Measurements from ENCODE around the gene SLC16A13. TPM values are rescaled to one million over a fixed set of nuclear protein-coding genes. Genes with fewer than 3 reads are reported as not detected.
A peak's percentile ranks its signal among the peaks of the same experiment; 100 is the strongest.
"Not testable (repeated sequence)": the region's sequence is repeated elsewhere in the genome, so short reads cannot be mapped to it uniquely, and the experiment has no call there.

SLC16A13 gene
- total RNA-seq (2014; rRNA removed; shearing (Covaris generic)): 5.3 and 9.8 TPM in 2 replicates

- in situ Hi-C loops (cut with HindIII; ENCODE audit: low sequenced_read_pairs): loop anchor here (5.0 kb wide), 1 partner anchor 82 kb away; no protein-coding TSS in a partner anchor
- DNase-seq (ENCODE audit: low spot score): peak; percentile 99
Observed at GRCh38 chr17:7035591-7036368, at the start of gene SLC16A13. Gene SLC16A13 (plus strand): TSS chr17:7036015. CDS start chr17:7036383, 368 bp downstream.

- DNase-seq (ENCODE audit: low spot score): no peak
- in situ Hi-C loops (cut with HindIII; ENCODE audit: low sequenced_read_pairs): no loop called here
Observed at GRCh38 chr17:6986676-6987075, 49.1 kb upstream of the SLC16A13 start.

GRCh38 chr17:6989779-6990178 lies 46.0 kb upstream of the SLC16A13 start:
- in situ Hi-C loops (cut with HindIII; ENCODE audit: low sequenced_read_pairs): no loop called here
- no peak for DNase-seq (ENCODE audit: low spot score)

- DNase-seq (ENCODE audit: low spot score); in situ Hi-C loops (cut with HindIII; ENCODE audit: low sequenced_read_pairs): not testable (repeated sequence)
Observed at GRCh38 chr17:6993613-6994056, 42.2 kb upstream of the SLC16A13 start.

GRCh38 chr17:6994118-6994598 lies 41.7 kb upstream of the SLC16A13 start:
- DNase-seq (ENCODE audit: low spot score): no peak
- in situ Hi-C loops (cut with HindIII; ENCODE audit: low sequenced_read_pairs): no loop called here

- DNase-seq (ENCODE audit: low spot score): no peak
Observed at GRCh38 chr17:6994666-6995256, 41.1 kb upstream of the SLC16A13 start.

GRCh38 chr17:6995500-6996255 lies 40.1 kb upstream of the SLC16A13 start, which contains the start of gene ALOX12:
Gene ALOX12 (plus strand): TSS chr17:6996049. CDS start chr17:6996118, 69 bp downstream.
- in situ Hi-C loops (cut with HindIII; ENCODE audit: low sequenced_read_pairs): no loop called here
- DNase-seq (ENCODE audit: low spot score): no peak

More at GRCh38 chr17:6994666-6995256, 41.1 kb upstream of the SLC16A13 start:
- in situ Hi-C loops (cut with HindIII; ENCODE audit: low sequenced_read_pairs): no loop called here

GRCh38 chr17:6996256-6997011 lies 39.4 kb upstream of the SLC16A13 start:
- DNase-seq (ENCODE audit: low spot score): no peak
- in situ Hi-C loops (cut with HindIII; ENCODE audit: low sequenced_read_pairs): no loop called here

GRCh38 chr17:6997171-6997570 lies 38.6 kb upstream of the SLC16A13 start:
- DNase-seq (ENCODE audit: low spot score): no peak
- in situ Hi-C loops (cut with HindIII; ENCODE audit: low sequenced_read_pairs): no loop called here

- in situ Hi-C loops (cut with HindIII; ENCODE audit: low sequenced_read_pairs): no loop called here
- no peak for DNase-seq (ENCODE audit: low spot score)
Observed at GRCh38 chr17:6998855-6999508, 36.8 kb upstream of the SLC16A13 start.

- no peak for DNase-seq (ENCODE audit: low spot score)
- in situ Hi-C loops (cut with HindIII; ENCODE audit: low sequenced_read_pairs): no loop called here
Observed at GRCh38 chr17:7001318-7001961, 34.4 kb upstream of the SLC16A13 start.

- DNase-seq (ENCODE audit: low spot score): no peak
- in situ Hi-C loops (cut with HindIII; ENCODE audit: low sequenced_read_pairs): no loop called here
Observed at GRCh38 chr17:7002288-7003047, 33.3 kb upstream of the SLC16A13 start.

- DNase-seq (ENCODE audit: low spot score): no peak
- in situ Hi-C loops (cut with HindIII; ENCODE audit: low sequenced_read_pairs): no loop called here
Observed at GRCh38 chr17:7003745-7004144, 32.1 kb upstream of the SLC16A13 start.

- DNase-seq (ENCODE audit: low spot score): peak; percentile 76
Observed at GRCh38 chr17:7004398-7005253, 31.2 kb upstream of the SLC16A13 start.

GRCh38 chr17:7005716-7006115 lies 30.1 kb upstream of the SLC16A13 start:
- in situ Hi-C loops (cut with HindIII; ENCODE audit: low sequenced_read_pairs): no loop called here

More at GRCh38 chr17:7004398-7005253, 31.2 kb upstream of the SLC16A13 start:
- in situ Hi-C loops (cut with HindIII; ENCODE audit: low sequenced_read_pairs): no loop called here

GRCh38 chr17:7007143-7007542 lies 28.7 kb upstream of the SLC16A13 start:
- no peak for DNase-seq (ENCODE audit: low spot score)
- in situ Hi-C loops (cut with HindIII; ENCODE audit: low sequenced_read_pairs): no loop called here

More at GRCh38 chr17:7005716-7006115, 30.1 kb upstream of the SLC16A13 start:
- no peak for DNase-seq (ENCODE audit: low spot score)
